GM12801 (cell line): Measurements from ENCODE around the gene MFAP5.

ENCODE experiments used
- TF ChIP-seq, protein P1 (sequence below): IDR thresholded peaks from one replicate; pipeline ENCODE4 v1.5.1; 2011; ENCODE audit warnings: control low read depth; ENCODE audit not compliant: insufficient read length; ENCODE audit errors: extremely low read depth

The MFAP5 gene

GRCh38 chr12:8685051-8685450 lies 22.4 kb upstream of the MFAP5 start:
- TF ChIP-seq, protein P1, sequence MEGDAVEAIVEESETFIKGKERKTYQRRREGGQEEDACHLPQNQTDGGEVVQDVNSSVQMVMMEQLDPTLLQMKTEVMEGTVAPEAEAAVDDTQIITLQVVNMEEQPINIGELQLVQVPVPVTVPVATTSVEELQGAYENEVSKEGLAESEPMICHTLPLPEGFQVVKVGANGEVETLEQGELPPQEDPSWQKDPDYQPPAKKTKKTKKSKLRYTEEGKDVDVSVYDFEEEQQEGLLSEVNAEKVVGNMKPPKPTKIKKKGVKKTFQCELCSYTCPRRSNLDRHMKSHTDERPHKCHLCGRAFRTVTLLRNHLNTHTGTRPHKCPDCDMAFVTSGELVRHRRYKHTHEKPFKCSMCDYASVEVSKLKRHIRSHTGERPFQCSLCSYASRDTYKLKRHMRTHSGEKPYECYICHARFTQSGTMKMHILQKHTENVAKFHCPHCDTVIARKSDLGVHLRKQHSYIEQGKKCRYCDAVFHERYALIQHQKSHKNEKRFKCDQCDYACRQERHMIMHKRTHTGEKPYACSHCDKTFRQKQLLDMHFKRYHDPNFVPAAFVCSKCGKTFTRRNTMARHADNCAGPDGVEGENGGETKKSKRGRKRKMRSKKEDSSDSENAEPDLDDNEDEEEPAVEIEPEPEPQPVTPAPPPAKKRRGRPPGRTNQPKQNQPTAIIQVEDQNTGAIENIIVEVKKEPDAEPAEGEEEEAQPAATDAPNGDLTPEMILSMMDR: no peak

GRCh38 chr12:8681129-8681884 lies 18.7 kb upstream of the MFAP5 start:
- TF ChIP-seq, protein P1: no peak

GRCh38 chr12:8680533-8680932 lies 17.9 kb upstream of the MFAP5 start:
- TF ChIP-seq, protein P1: no peak

GRCh38 chr12:8678661-8679111 lies 16.1 kb upstream of the MFAP5 start:
- TF ChIP-seq, protein P1: no peak

DNA sequence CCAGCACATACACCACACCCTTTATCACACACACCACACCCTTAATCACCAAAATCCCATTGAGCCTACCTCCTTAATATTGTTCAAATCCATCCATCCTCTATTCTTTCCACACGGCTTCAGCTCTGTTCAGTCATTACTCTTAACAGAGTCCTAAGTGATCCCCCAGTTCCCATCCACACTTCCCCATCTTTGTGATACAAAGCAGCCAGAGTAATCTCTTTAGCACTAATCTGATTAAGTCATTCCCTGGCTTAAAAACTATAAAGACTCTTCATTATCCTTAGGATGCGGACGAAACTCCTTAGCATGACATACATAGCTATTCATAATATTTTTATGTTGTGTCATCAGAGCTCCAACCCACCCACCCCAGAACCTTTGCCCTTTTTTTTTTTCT lies 14.7 kb upstream of the MFAP5 start:
- TF ChIP-seq, protein P1: no peak

GRCh38 chr12:8676651-8677050 lies 14.0 kb upstream of the MFAP5 start:
- TF ChIP-seq, protein P1: no peak

GRCh38 chr12:8675591-8676036 lies 13.0 kb upstream of the MFAP5 start:
- TF ChIP-seq, protein P1: no peak
